Measurements from ENCODE around the gene AXL. TPM values are rescaled to one million over a fixed set of nuclear protein-coding genes. Genes with fewer than 3 reads are reported as not detected.
A peak's percentile ranks its signal among the peaks of the same experiment; 100 is the strongest.

Gene AXL
- total RNA-seq, 1 donor from 2014 or later = 214 TPM

DNA sequence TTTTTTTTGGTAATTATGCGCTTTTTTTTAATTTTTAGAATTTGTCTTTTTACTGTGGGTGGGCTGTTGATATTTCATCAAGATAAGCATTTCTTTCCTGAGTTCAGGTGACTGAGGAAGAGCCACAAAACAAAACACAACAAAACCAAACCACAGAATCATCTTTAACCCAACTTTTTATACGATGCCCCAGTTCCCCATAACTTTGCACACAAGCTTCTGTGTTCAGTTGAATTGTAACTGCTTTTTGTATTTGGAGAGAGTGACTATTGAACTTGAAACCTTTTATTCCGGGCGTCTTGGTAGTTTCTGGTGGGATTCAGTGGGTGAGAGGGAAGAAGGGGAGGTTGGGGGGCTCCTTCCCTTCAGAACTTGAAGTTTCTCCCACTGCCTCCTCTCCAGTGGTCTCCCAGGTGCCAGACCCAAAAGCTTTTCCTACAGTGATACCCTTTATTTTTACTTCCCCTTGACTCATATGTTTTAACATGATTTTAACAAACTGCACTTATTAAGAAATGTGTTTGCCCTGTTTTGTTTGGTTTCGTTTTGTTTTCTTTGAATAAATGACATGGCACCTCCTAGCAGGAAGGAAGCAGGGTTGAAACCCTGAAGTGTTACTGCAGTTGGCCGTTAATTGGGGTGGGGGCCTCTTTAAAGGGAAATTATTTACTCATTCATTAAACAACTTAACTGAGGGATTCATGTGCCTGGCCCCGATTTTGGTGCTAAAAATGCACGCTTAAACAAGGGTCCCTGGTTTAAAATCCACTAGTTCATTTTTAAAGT lies 88.3 kb downstream of the AXL start:
- Mint-ChIP-seq H3K4me1 (ENCODE audit: low read depth) (peaks cover 31% of the 10 kb centered on the region), H3K36me3 (ENCODE audit: low read depth) (peaks cover 25% of the 10 kb centered on the region), H3K4me3 (ENCODE audit: unreplicated experiment) (no peak overlapping the region), H3K27me3 (ENCODE audit: low read depth) (no peaks in the 10 kb centered on the region), H3K9me3 (ENCODE audit: low read depth) (no peaks in the 10 kb centered on the region), H3K27ac (ENCODE audit: unreplicated experiment) (peak overlapping the region; percentile 94)
- TF ChIP-seq, protein P1, sequence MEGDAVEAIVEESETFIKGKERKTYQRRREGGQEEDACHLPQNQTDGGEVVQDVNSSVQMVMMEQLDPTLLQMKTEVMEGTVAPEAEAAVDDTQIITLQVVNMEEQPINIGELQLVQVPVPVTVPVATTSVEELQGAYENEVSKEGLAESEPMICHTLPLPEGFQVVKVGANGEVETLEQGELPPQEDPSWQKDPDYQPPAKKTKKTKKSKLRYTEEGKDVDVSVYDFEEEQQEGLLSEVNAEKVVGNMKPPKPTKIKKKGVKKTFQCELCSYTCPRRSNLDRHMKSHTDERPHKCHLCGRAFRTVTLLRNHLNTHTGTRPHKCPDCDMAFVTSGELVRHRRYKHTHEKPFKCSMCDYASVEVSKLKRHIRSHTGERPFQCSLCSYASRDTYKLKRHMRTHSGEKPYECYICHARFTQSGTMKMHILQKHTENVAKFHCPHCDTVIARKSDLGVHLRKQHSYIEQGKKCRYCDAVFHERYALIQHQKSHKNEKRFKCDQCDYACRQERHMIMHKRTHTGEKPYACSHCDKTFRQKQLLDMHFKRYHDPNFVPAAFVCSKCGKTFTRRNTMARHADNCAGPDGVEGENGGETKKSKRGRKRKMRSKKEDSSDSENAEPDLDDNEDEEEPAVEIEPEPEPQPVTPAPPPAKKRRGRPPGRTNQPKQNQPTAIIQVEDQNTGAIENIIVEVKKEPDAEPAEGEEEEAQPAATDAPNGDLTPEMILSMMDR (IDR thresholded peaks at IDR 0.05) = no peak
- DNase-seq (ENCODE audit: low spot score) = no peak

- Mint-ChIP-seq H3K4me3 (ENCODE audit: unreplicated experiment) (peak overlapping the region; percentile 27), H3K4me1 (ENCODE audit: low read depth) (peaks cover 36% of the 10 kb centered on the region), H3K9me3 (ENCODE audit: low read depth) (no peaks in the 10 kb centered on the region), H3K27me3 (ENCODE audit: low read depth) (no peaks in the 10 kb centered on the region), H3K27ac (ENCODE audit: unreplicated experiment) (peak overlapping the region; percentile 94), H3K36me3 (ENCODE audit: low read depth) (peaks cover 22% of the 10 kb centered on the region)
- TF ChIP-seq, protein P1 (IDR thresholded peaks at IDR 0.05) = no peak
- DNase-seq (ENCODE audit: low spot score) = peak; percentile 59
These were observed 89.0 kb downstream of the AXL start for GRCh38 chr19:41307954-41308449.

DNA sequence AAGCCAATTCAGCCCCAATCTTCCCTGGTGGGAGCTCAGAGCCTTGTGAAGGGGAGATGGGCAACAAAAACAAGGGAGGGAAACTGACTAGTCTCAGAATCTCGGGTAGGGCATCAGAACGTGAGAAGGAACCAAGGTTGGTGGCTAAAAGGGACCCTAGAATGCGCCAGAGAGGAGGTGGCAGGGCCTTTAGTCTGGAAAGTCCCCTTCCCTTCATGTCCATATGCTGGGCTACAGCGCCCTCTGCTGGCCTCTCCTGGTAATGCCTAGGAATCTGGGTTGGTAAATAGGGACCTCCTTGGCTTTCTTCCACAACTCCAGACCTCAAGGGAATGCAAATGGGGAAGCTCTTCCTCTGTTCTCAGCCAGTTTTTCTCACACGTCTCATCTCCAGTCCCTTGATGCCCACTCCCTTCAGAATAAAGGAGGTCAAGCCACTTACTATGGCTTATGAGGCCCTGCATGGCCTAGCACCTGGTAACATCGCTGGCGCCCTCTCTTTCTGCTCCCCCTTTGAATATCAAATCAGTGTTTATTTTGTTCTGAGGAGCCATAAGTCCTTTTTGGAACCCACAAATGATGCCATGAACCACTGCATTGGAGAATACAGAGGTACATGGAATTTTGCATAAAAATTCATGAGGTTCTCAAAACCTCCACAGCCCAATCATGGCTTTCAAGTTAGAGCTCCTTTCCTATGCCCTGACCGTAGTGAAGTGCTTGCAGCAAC lies 89.6 kb downstream of the AXL start:
- H3K36me3 Mint-ChIP-seq (ENCODE audit: low read depth) = peaks cover 24% of the 10 kb centered on the region
- H3K27ac Mint-ChIP-seq (ENCODE audit: unreplicated experiment) = peak overlapping the region; percentile 100
- TF ChIP-seq, protein P1 (IDR thresholded peaks at IDR 0.05) = peak; percentile 96
- peak overlapping the region; percentile 94 for H3K4me3 Mint-ChIP-seq (ENCODE audit: unreplicated experiment)
- peaks cover 43% of the 10 kb centered on the region for H3K4me1 Mint-ChIP-seq (ENCODE audit: low read depth)
- H3K9me3 Mint-ChIP-seq (ENCODE audit: low read depth) = no peaks in the 10 kb centered on the region
- no peaks in the 10 kb centered on the region for H3K27me3 Mint-ChIP-seq (ENCODE audit: low read depth)
- DNase-seq (ENCODE audit: low spot score) = peak; percentile 93

DNA sequence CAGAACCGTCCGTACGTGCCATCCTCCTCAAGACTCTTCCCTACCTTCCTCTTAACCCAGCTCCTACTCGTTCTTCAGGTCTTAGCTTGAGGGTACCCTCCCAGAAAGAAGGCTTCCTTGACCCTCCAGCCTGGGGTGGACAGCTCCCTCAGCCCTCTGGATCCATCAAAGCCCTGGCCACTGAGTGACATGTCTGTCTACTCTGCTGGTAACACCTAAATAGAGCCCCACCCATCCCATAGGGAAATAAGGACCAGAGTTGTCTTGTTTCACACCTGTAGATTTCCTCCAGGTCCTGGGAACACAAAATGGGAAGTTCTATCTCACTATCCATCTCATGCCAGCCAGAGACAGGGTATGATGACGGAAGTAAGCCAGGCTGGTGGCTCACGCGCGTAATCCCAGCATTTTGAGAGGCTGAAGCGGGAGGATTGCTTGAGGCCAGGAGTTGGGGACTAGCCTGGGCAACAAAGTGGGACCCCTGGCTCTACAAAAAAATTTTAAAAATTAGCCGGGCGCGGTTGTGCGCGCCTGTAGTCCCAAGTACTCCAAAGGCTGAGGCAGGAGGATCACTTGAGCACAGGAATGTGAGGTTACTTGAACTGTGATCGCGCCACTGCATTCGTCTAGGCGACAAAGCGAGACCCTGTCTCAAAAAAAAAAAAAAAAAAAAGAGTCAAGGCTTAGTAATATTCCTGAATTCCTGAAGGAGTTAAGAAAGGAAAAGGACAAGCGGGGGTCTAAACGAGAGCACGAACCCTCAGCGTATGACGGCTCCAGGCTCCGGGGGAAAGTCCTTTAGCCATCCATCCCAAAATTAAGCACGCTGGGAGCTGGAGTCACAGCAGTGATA lies 90.4 kb downstream of the AXL start:
- H3K27ac Mint-ChIP-seq (ENCODE audit: unreplicated experiment) = peak overlapping the region; percentile 100
- no peaks in the 10 kb centered on the region for H3K9me3 Mint-ChIP-seq (ENCODE audit: low read depth)
- TF ChIP-seq, protein P1 (IDR thresholded peaks at IDR 0.05) = no peak
- H3K27me3 Mint-ChIP-seq (ENCODE audit: low read depth) = no peaks in the 10 kb centered on the region
- H3K36me3 Mint-ChIP-seq (ENCODE audit: low read depth) = peaks cover 22% of the 10 kb centered on the region
- peak overlapping the region; percentile 94 for H3K4me3 Mint-ChIP-seq (ENCODE audit: unreplicated experiment)
- peaks cover 43% of the 10 kb centered on the region for H3K4me1 Mint-ChIP-seq (ENCODE audit: low read depth)
- DNase-seq (ENCODE audit: low spot score) = peak; percentile 32
